Activated naive CD4-positive, alpha-beta T cell treated with anti-CD3 and anti-CD28 coated beads, Interleukin-2, amount 50 U/mL, for 24 hours (primary cell): ENCODE measurements around the gene THSD4.
"Not testable (repeated sequence)": the region's sequence is repeated elsewhere in the genome, so short reads cannot be mapped to it uniquely, and the experiment has no call there.

Experiments used
- H3K27ac Mint-ChIP-seq: one replicate; pipeline ENCODE4 v1.8.0; 2021; ENCODE audit warnings: mild to moderate bottlenecking, mixed read lengths
- H3K27me3 Mint-ChIP-seq: one replicate; pipeline ENCODE4 v1.8.0; 2021; ENCODE audit warnings: mixed read lengths
- H3K36me3 Mint-ChIP-seq: one replicate; pipeline ENCODE4 v1.8.0; 2021; ENCODE audit warnings: mixed read lengths
- H3K4me1 Mint-ChIP-seq: one replicate; pipeline ENCODE4 v1.8.0; 2021; ENCODE audit warnings: mixed read lengths
- H3K4me3 Mint-ChIP-seq: one replicate; pipeline ENCODE4 v1.8.0; 2021; ENCODE audit warnings: mild to moderate bottlenecking, mixed read lengths
- H3K9me3 Mint-ChIP-seq: one replicate; pipeline ENCODE4 v1.8.0; 2021; ENCODE audit warnings: mixed read lengths

The THSD4 gene

DNA sequence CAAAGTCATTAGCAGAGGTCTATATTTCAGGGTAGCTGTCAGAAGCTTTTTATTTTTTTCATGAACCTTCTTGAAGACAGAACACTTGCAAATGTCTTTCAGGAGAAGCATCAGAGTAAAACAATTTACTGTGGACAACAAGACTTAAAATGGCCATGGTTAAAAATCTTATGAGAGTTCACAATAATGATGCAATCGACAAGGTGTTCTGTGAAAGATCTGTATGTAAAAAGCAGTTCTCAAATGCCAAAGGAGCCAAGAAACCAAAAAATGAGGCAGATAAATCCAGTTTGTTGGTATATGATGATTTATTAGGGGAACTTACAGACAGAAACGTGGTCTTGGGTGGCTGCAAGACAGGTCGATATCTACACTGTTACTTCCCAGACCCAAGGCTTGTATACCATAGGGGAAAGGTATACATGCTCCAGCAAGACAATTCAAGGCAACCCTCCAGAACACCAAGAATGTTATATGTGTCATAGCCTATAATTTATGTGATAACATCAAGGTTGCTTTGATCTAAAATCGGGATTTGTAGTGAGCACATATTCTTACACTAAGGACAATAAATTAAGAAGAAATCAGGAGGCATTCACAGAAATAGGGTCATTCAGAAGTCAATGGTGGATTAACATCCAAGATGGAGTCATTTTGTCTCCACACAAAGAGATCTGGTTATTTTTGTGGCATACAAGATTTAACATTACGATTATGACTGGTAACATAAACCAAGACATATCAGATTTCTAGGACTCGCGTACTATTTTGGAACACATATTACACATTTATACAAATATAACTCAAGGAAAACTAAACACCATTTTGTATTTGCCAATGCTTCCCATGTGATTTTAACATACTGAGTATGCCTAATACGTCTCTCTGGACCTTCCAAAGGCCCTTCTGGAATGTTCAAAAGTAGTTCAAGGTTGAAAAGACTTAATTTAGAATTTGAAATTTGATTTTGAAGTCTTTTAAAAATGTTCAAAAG is 316.4 kb downstream of the THSD4 start:
- Mint-ChIP-seq H3K4me3 (no peak overlapping the region), H3K27me3 (peaks cover 3% of the 10 kb centered on the region), H3K27ac (no peak overlapping the region)

DNA sequence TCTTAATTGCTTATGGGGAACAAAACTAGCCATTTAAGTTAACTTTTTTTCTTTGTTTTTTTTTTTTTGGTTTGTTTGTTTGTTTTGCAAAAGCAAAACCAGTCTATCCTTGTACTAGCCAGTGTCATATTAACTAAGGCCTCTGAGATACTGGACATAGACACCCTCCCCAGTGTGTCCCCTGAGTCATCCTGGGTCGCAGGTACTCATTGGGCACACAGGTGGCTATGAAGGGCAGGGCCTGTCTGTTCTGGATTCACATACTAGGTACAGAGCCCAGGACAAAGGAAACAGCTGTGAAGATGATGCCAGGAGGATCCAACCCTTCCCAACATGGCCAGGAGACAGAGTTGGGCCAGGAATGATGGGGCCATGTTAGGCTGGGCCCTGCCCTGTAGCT is 318.1 kb downstream of the THSD4 start:
- peaks cover 3% of the 10 kb centered on the region for H3K27me3 Mint-ChIP-seq
- no peak overlapping the region for H3K4me3 Mint-ChIP-seq
- no peak overlapping the region for H3K27ac Mint-ChIP-seq
- no peaks in the 10 kb centered on the region for H3K36me3 Mint-ChIP-seq
- no peaks in the 10 kb centered on the region for H3K9me3 Mint-ChIP-seq
- peaks cover 4% of the 10 kb centered on the region for H3K4me1 Mint-ChIP-seq

More for the DNA sequence above, 316.4 kb downstream of the THSD4 start:
- no peaks in the 10 kb centered on the region for H3K9me3 Mint-ChIP-seq
- H3K4me1 Mint-ChIP-seq: peaks cover 4% of the 10 kb centered on the region
- H3K36me3 Mint-ChIP-seq: no peaks in the 10 kb centered on the region

DNA sequence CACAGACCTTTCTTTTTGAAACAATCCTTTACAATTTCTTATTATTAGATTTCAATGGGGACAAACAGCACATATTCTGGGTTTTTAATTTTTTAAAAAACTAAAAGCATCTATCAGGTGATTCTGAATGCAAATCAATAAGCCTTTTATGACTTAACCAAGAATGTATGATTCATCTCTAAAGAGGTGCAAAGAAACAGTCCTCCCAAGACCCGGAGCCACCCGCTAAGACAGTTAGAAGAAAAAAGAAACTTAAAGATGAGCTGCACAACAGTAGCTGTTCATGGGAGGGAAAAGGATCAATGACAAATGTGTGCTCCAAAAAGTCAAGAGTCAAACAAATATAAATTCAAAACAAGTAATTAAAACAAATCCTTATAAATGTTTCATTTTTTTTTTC is 319.5 kb downstream of the THSD4 start:
- Mint-ChIP-seq H3K9me3 (no peaks in the 10 kb centered on the region), H3K27ac (no peak overlapping the region), H3K36me3 (no peaks in the 10 kb centered on the region), H3K4me1 (no peaks in the 10 kb centered on the region), H3K27me3 (no peaks in the 10 kb centered on the region), H3K4me3 (no peak overlapping the region)

DNA sequence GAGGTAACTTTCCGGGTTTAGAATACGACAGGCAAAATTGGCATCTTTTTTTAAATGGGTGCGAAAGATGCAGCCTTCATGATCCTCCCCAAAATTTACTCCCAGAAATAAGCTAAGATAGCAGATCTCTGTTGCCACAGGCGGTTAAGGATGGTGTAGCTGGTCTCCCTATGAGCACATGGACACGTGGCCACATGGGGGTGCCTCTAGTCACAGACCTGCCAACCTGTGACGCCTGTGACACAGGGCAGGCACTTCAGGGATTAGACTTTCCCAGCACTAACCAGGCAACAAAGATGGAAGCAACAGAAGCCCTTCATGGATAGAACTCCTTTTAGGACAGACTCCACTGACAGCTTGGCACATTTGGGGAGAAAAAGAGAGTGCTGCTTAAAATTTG is 320.3 kb downstream of the THSD4 start:
- H3K4me1 Mint-ChIP-seq: no peaks in the 10 kb centered on the region
- no peaks in the 10 kb centered on the region for H3K36me3 Mint-ChIP-seq
- no peaks in the 10 kb centered on the region for H3K9me3 Mint-ChIP-seq
- H3K27me3 Mint-ChIP-seq: no peaks in the 10 kb centered on the region
- H3K4me3 Mint-ChIP-seq: no peak overlapping the region
- H3K27ac Mint-ChIP-seq: no peak overlapping the region

DNA sequence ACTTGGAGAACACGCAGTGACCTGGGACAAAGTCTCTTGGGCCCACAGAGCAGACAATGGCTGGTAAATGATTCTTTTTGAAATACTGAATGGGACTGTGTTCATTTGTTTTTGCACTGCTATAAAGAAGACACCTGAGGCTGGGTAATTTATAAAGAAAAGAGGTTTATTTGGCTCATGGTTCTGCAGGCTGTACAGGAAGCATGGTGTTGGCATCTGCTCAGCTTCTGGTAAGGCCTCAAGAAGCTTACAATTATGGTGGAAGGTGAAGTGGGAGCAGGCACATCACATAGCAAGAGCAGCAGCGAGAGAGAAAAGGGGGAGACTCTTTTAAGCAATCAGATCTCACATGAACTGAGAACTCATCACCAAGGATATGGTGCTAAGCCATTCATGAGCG is 321.6 kb downstream of the THSD4 start:
- H3K9me3 Mint-ChIP-seq: no peaks in the 10 kb centered on the region
- no peak overlapping the region for H3K27ac Mint-ChIP-seq
- H3K4me1 Mint-ChIP-seq: no peaks in the 10 kb centered on the region
- H3K4me3 Mint-ChIP-seq: no peak overlapping the region
- no peaks in the 10 kb centered on the region for H3K36me3 Mint-ChIP-seq
- no peaks in the 10 kb centered on the region for H3K27me3 Mint-ChIP-seq

DNA sequence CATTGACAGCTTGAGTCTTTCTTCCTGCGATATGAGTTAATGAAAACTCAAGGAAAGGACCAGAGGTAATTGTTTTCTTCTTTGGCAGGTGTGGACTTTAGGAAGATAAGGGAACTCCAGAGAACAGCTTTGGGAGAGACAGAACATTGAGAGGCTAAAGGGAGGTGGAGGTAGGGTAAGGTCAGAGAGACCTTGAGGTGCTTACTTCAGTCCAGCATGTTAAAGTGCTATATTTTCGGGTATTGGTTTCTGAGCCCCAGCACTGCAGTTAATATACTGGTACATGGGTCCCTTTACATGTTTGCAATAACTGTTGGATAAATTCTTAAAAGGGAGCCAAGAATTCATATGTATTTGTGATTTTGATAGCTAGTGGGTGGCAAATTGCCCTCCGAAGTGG is 322.1 kb downstream of the THSD4 start:
- Mint-ChIP-seq H3K27me3 (no peaks in the 10 kb centered on the region), H3K36me3 (no peaks in the 10 kb centered on the region), H3K4me3 (no peak overlapping the region), H3K27ac (no peak overlapping the region), H3K9me3 (no peaks in the 10 kb centered on the region), H3K4me1 (no peaks in the 10 kb centered on the region)

DNA sequence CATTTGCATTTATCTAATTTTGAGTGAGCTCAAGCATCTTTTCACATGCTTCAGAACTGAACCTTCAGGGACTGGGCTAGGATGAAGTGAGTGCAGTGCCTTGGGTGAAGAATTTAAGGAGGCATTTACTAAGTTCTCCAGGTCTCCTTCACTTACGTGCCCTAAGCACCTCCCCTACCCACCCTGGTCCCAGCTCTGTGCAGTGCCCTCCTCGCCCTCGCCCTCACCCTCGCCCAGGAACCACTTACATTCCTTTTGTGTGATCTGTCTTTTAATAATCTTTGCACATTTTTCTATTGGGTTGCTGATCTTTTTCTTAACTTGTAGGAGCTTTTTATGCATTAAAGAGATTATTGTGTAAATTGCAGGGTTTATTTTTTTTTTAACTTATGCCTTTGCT is 322.6 kb downstream of the THSD4 start:
- no peaks in the 10 kb centered on the region for H3K36me3 Mint-ChIP-seq

DNA sequence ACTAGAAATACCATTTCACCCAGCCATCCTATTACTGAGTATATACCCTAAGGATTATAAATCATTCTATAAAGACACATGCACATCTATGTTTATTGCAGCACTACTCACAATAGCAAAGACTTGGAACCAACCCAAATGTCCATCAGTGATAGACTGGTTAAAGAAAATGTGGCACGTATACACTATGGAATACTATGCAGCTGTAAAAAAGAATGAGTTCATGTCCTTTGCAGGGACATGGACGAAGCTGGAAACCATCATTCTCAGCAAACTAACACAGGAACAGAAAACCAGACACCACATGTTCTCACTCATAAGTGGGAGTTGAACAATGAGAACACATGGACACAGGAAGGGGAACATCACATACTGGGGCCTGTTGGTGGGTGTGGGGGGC is 324.2 kb downstream of the THSD4 start:
- H3K4me1 Mint-ChIP-seq, H3K9me3 Mint-ChIP-seq, H3K27ac Mint-ChIP-seq, H3K27me3 Mint-ChIP-seq, H3K36me3 Mint-ChIP-seq, H3K4me3 Mint-ChIP-seq: not testable (repeated sequence)

More for the DNA sequence above, 322.6 kb downstream of the THSD4 start:
- Mint-ChIP-seq H3K27me3 (no peaks in the 10 kb centered on the region), H3K4me3 (no peak overlapping the region), H3K4me1 (no peaks in the 10 kb centered on the region), H3K27ac (no peak overlapping the region), H3K9me3 (no peaks in the 10 kb centered on the region)

DNA sequence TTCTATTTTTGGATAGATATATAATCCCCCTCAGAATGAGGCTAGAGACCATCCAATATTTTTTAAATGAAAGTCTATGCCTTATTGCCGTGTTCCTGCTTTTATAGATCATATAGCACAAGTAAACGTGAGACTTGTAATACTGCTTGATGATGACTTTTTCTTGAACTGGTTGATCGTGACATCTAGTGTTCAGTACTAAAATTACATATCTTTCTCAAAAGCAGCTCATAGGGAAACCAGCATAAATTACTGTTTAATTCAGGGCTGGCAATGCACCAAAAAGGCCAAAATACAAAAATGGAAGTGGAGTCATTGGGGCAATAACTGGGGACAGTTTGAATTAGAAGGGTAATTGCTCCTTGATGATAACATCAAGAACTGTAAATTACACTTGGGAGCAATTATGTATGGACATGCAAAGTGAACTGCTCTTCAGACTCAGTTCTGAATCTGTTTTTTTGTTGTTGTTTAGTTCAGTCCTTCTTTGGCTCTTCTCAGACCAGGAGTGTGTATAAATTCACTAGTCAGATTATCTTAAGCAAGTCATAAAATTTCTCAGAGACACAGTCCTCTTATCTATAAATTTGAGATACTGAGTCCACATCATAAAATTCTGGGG is 325.3 kb downstream of the THSD4 start:
- no peak overlapping the region for H3K4me3 Mint-ChIP-seq
- no peaks in the 10 kb centered on the region for H3K4me1 Mint-ChIP-seq
- H3K36me3 Mint-ChIP-seq: no peaks in the 10 kb centered on the region
- H3K27me3 Mint-ChIP-seq: no peaks in the 10 kb centered on the region
- no peaks in the 10 kb centered on the region for H3K9me3 Mint-ChIP-seq
- no peak overlapping the region for H3K27ac Mint-ChIP-seq

DNA sequence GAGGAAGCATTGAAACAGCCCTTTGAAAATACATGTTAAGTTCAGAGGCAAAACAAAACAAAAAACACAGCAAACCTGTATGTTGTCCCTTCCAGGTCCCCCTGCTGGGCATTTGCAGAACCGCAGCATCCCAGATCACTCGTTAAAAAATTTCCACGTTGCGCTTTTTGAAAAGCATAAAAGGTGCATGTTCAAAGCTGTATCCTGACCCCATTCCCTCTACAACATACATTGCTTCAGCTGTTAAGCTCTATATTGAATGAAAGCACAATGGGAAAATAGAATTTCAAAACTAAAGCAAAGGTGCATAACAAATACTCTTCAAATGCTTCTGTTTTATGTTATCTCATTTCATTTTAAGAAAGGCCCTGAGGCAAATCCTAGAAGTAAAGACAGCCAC is 328.3 kb downstream of the THSD4 start:
- H3K36me3 Mint-ChIP-seq: no peaks in the 10 kb centered on the region
- H3K27me3 Mint-ChIP-seq: no peaks in the 10 kb centered on the region

DNA sequence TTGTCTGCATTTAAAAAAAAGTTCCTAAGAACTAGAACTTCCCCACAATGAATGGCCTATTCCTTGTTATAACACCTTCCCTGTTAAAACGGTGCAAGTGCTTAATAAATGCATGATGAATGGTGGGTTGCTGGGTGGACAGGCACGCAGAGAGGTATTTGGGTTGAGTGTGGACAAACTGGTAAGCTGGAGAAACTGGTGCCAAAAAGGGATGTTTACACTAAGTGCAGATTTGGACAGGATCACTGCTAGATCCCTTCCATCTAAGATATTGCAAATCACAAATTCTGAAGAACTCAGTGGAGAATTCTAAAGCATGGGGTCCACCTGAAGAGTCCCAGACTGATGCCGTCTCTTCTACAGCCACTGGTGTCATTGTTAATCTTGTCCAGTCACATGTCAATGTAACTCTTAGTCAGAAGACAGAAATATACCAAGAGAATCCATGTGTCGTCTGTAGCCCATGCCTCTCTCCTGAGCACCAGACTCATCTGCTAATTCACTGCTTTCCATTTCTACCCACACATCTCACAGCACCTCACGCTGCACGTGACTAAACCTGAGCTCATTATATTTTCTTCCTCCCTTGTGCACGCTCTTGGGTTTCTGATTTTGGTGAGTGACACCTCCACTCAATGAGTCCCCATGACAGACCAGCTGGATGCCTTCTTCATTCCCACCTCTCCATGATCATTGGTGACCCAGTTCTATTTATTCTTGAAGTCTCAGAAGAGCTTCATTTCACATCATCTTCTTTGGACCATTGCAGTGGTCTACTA is 328.9 kb downstream of the THSD4 start:
- H3K36me3 Mint-ChIP-seq: no peaks in the 10 kb centered on the region
- H3K4me3 Mint-ChIP-seq: no peak overlapping the region
- no peaks in the 10 kb centered on the region for H3K9me3 Mint-ChIP-seq
- H3K27me3 Mint-ChIP-seq: no peaks in the 10 kb centered on the region
- H3K4me1 Mint-ChIP-seq: no peaks in the 10 kb centered on the region
- no peak overlapping the region for H3K27ac Mint-ChIP-seq

More for the DNA sequence above, 328.3 kb downstream of the THSD4 start:
- H3K9me3 Mint-ChIP-seq: no peaks in the 10 kb centered on the region
- no peak overlapping the region for H3K4me3 Mint-ChIP-seq
- no peak overlapping the region for H3K27ac Mint-ChIP-seq
- H3K4me1 Mint-ChIP-seq: no peaks in the 10 kb centered on the region

DNA sequence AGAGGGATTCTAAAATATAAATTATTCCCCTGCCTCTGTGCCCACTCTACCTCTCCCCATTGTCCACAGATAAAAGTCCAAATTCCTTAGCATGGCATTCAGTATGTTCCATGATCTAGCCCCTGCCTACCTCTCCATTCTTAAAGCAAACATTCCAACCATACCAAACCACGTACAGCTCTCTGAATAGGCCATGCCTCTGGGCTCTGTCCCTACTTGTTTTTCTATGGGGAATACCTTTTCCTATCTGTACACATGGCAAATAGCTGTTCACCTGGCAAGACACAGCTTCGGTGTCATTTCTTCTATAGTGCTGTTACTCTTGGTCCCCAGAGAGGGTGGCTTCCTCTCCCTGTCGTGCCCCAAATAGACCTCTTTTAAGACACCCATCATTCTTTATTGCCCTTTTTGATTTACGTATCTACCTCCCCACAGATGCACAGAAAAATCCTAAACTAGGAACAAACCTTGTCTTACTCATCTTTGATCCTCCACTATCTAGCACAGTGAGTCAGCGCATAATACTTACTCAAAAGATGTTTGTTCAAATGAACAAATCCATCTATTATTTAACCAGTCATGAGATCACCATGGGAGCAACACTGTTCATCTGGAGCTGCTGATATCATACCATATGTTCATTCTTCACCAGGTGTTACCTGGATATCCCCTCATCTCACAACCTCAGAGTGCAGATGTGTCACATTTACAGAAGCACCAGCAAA is 329.8 kb downstream of the THSD4 start:
- Mint-ChIP-seq H3K27ac (no peak overlapping the region), H3K9me3 (no peaks in the 10 kb centered on the region), H3K4me1 (no peaks in the 10 kb centered on the region), H3K36me3 (no peaks in the 10 kb centered on the region), H3K4me3 (no peak overlapping the region), H3K27me3 (no peaks in the 10 kb centered on the region)

DNA sequence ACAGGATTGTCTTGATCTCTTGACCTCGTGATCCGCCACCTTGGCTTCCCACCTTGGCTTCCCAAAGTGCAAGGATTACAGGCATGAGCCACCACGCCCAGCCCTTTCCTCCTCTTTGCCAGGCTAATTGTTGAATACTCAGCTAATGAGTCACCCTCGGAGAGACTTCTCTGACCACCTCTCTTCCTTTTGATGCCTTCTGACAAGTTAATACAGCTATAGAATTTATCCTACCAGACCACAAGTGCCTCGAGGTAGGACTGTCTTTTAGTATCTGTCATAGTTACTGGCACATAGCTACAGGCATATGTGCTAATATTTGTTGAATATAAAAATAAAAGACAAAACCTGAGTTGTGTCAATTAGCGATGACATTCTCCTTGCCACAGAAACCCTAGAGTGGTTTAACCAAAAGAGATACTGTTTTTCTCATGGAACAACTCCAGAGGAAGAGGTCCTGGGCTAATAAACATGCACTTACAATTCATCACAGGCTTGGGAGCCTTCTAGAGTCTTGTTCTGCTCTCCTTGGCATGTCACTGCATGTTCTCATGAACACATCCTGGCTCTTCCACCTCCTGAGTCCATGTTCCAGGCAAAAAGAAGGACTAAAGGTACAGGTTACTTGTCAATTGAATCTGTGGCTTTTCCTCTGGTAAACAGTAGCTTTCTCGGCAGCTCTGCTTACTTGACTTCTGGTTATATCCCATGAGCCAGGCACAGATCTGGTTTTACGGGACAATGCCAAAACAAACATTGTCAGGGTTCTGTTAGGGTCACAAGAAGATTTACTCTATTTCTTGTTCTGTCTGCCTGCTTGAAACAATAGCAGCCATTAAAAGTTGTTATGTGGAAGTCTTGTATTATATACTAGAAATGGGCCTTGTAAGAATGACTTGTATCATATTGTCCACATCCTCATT is 332.3 kb downstream of the THSD4 start:
- H3K27ac Mint-ChIP-seq: no peak overlapping the region
- H3K9me3 Mint-ChIP-seq: no peaks in the 10 kb centered on the region
- no peaks in the 10 kb centered on the region for H3K4me1 Mint-ChIP-seq
- H3K4me3 Mint-ChIP-seq: no peak overlapping the region
- H3K36me3 Mint-ChIP-seq: no peaks in the 10 kb centered on the region
- H3K27me3 Mint-ChIP-seq: no peaks in the 10 kb centered on the region

DNA sequence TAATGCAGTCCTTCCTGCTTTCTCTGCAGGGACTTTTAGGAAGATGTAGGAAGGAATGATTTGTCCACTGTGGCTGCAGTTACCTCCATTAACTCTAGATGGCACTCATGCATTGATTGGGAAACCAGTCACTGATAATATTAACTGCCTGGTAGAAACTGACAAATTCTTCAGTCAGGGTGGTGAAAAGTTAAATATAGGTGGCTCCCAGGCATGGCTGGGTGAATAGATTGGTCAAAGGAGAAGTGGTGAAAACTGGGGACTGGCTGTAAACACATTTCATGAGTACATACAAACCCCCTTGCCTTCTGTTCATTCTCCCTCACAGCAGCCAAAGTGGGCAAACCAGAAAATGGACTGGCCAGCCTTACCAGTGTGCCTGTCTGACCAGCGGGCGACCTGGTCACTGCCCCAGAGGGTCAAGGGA is 333.4 kb downstream of the THSD4 start:
- Mint-ChIP-seq H3K27ac (no peak overlapping the region), H3K36me3 (no peaks in the 10 kb centered on the region), H3K4me1 (no peaks in the 10 kb centered on the region), H3K4me3 (no peak overlapping the region), H3K27me3 (no peaks in the 10 kb centered on the region), H3K9me3 (no peaks in the 10 kb centered on the region)
